Nephron progenitor cell (in vitro differentiated cells): ENCODE measurements around the gene TAS2R42.

Source experiments
- DNase-seq: peaks from one replicate; pipeline ENCODE4 v3.0.0; 2021
- H3K27ac Mint-ChIP-seq: 2 replicates; pipeline ENCODE4 v1.8.0; 2021; ENCODE audit warnings: mild to moderate bottlenecking, moderate library complexity, mixed read lengths
- H3K27me3 Mint-ChIP-seq: 2 replicates; pipeline ENCODE4 v1.8.0; 2021; ENCODE audit warnings: mild to moderate bottlenecking, low read depth, mixed read lengths; ENCODE audit not compliant: poor library complexity
- H3K36me3 Mint-ChIP-seq: 2 replicates; pipeline ENCODE4 v1.8.0; 2021; ENCODE audit warnings: low read depth, mixed read lengths
- H3K4me1 Mint-ChIP-seq: 2 replicates; pipeline ENCODE4 v1.8.0; 2021; ENCODE audit warnings: mixed read lengths
- H3K4me3 Mint-ChIP-seq: 2 replicates; pipeline ENCODE4 v1.8.0; 2021; ENCODE audit warnings: mild to moderate bottlenecking, moderate library complexity, mixed read lengths
- H3K9me3 Mint-ChIP-seq: 2 replicates; pipeline ENCODE4 v1.8.0; 2021; ENCODE audit warnings: mild to moderate bottlenecking, moderate library complexity, mixed read lengths
- TF ChIP-seq, protein P1 (sequence below): fragments of 200-600 bp; sonication (generic); IDR thresholded peaks from 2 replicates; pipeline ENCODE4 v1.5.0; 2021; ENCODE audit warnings: antibody characterized with exemption

The TAS2R42 gene

DNA sequence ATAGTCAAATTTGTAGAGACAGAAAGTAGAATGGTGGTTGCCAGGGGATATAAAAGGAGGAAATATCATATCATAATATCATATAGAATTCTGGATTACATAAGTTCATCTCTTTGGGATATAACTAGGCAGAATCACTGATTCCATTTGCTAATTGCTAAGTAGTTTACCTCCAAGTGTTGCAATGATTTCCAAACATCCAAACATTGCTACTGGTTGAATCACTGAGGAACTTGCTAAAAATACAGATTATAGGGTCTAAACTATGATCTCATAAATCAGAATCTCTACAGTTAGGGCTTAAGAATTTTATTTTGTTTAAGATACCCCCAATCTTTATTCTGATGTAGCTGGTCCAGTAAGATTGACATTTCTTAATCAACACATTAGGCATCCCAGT is 16.1 kb upstream of the TAS2R42 start:
- Mint-ChIP-seq H3K9me3 (peaks cover 15% of the 10 kb centered on the region), H3K4me3 (no peak overlapping the region), H3K27me3 (peaks cover 7% of the 10 kb centered on the region), H3K36me3 (peaks cover 12% of the 10 kb centered on the region), H3K4me1 (no peaks in the 10 kb centered on the region), H3K27ac (no peak overlapping the region)
- no peak for DNase-seq
- TF ChIP-seq, protein P1, sequence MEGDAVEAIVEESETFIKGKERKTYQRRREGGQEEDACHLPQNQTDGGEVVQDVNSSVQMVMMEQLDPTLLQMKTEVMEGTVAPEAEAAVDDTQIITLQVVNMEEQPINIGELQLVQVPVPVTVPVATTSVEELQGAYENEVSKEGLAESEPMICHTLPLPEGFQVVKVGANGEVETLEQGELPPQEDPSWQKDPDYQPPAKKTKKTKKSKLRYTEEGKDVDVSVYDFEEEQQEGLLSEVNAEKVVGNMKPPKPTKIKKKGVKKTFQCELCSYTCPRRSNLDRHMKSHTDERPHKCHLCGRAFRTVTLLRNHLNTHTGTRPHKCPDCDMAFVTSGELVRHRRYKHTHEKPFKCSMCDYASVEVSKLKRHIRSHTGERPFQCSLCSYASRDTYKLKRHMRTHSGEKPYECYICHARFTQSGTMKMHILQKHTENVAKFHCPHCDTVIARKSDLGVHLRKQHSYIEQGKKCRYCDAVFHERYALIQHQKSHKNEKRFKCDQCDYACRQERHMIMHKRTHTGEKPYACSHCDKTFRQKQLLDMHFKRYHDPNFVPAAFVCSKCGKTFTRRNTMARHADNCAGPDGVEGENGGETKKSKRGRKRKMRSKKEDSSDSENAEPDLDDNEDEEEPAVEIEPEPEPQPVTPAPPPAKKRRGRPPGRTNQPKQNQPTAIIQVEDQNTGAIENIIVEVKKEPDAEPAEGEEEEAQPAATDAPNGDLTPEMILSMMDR, result no peak

DNA sequence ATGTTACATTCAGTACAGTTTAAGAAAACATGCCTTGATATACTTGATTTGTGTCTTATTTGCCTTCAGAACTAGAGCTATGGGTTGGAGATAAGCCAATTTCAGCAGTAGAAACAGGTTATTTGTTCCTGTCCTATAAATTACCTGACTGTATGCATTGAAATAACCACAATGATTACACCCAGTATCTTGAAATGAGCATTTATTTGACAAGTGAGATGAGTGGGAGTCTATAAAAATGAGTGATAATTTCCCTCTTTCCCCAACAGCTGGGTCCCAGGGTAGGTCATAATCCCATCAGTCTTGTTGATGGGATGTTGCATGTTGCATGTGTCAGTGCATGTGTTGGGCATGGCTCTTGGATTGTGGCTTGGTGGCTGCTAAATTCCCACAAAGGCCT is 3.7 kb downstream of the TAS2R42 start:
- TF ChIP-seq, protein P1, result no peak
- Mint-ChIP-seq H3K4me1 (no peaks in the 10 kb centered on the region), H3K9me3 (no peaks in the 10 kb centered on the region), H3K36me3 (no peaks in the 10 kb centered on the region), H3K27ac (no peak overlapping the region), H3K27me3 (no peaks in the 10 kb centered on the region), H3K4me3 (no peak overlapping the region)
- no peak for DNase-seq

DNA sequence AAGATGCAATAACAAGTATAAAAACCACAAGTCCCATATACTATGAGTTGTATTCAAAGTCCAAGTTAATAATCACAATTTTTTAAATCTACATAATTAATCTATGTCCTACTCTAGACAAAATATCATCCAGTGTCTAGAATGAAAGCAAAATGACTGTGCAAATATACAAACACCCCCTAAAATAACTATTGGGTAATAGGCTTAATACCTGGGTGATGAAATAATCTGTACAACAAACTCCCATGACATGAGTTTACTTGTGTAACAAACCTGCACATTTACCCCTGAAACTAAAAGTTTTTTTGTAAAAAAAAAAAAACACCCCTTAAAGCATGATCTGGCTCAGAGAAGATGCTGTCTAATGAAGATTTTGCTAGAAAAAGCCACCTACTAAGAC is 4.2 kb downstream of the TAS2R42 start:
- no peaks in the 10 kb centered on the region for H3K27me3 Mint-ChIP-seq
- DNase-seq, result no peak
- H3K36me3 Mint-ChIP-seq, result no peaks in the 10 kb centered on the region
- no peak overlapping the region for H3K4me3 Mint-ChIP-seq
- H3K4me1 Mint-ChIP-seq, result no peaks in the 10 kb centered on the region
- H3K9me3 Mint-ChIP-seq, result no peaks in the 10 kb centered on the region
- TF ChIP-seq, protein P1, result no peak
- no peak overlapping the region for H3K27ac Mint-ChIP-seq

DNA sequence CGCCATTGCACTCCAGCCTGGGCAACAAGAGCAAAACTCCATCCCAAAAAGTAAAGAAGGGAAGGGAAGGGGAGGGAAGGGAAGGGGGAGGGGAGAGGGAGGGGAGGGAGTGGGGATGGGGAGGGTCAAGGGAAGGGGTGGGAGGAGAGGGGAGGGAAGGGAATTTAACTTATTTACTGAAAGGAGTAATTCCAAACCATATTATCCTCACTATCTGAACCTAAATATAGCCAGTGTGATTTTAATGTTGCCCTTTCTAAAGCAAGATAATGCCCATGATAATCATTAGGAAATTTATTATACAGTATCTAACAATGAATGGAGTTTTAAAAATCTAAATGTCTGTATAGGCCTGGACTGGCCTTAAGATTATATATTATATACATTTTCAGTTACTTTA is 8.5 kb downstream of the TAS2R42 start:
- H3K27me3 Mint-ChIP-seq, result no peaks in the 10 kb centered on the region
- no peaks in the 10 kb centered on the region for H3K9me3 Mint-ChIP-seq
- peaks cover 26% of the 10 kb centered on the region for H3K36me3 Mint-ChIP-seq
- H3K27ac Mint-ChIP-seq, result no peak overlapping the region
- TF ChIP-seq, protein P1, result no peak
- no peak for DNase-seq
- H3K4me1 Mint-ChIP-seq, result peaks cover 2% of the 10 kb centered on the region
- no peak overlapping the region for H3K4me3 Mint-ChIP-seq

DNA sequence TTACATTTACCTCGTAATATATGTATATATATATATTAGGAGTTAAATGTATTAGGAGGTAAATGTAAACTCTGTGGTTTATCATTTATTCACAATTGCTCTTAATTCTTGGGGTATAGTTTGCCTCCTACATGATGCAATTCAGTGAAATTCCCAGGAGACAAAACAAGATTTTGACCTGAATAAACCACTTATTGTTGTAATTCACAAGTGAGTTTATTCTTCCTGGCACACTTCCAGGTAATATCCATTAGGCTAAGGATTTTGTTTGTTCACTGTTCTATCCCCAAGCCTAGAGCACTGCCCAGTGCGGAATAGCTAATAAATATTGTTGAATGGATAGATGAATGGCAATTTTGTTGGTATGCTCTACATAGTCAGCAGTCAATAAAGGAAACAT is 12.7 kb downstream of the TAS2R42 start:
- H3K36me3 Mint-ChIP-seq, result peaks cover 47% of the 10 kb centered on the region
- H3K4me3 Mint-ChIP-seq, result no peak overlapping the region
- H3K9me3 Mint-ChIP-seq, result no peaks in the 10 kb centered on the region
- TF ChIP-seq, protein P1, result no peak
- DNase-seq, result no peak
- peaks cover 6% of the 10 kb centered on the region for H3K27me3 Mint-ChIP-seq
- no peak overlapping the region for H3K27ac Mint-ChIP-seq
- H3K4me1 Mint-ChIP-seq, result peaks cover 34% of the 10 kb centered on the region

DNA sequence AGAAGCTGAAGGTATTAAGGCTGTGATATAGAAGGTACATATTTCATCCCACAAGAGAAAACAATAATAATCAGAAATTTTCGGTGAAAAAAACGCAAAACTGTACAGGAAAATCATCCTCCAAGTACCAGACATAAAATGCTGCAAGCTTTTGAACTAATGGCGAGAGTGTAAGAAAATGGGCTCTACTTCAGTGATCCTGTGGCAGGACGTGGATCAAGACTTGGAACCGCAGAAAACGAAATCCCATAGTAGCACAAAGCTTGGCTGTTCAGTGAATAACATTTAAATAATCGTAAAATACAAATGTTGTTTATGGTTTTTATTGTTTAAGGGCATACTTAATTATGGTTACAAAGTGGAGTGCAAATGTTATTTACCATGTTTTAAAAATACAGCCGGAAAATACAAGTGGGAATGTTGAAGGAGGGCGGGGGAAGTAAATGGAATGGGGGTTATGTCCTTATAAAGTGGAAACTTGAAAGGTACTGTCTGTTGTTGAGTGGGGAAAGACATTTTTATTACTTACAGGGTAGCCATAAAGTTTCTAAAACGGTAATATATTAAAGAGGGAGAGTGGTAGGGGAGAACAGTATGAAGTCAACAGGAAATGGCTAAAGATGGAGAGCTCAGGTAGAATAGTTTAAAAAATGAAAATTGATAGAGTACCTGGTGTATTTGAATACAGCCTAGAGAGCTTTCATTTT is 14.6 kb downstream of the TAS2R42 start:
- peak overlapping the region; percentile 100 for H3K27ac Mint-ChIP-seq
- H3K27me3 Mint-ChIP-seq, result peaks cover 6% of the 10 kb centered on the region
- peaks cover 66% of the 10 kb centered on the region for H3K36me3 Mint-ChIP-seq
- TF ChIP-seq, protein P1, result no peak
- H3K9me3 Mint-ChIP-seq, result no peaks in the 10 kb centered on the region
- H3K4me1 Mint-ChIP-seq, result peaks cover 47% of the 10 kb centered on the region
- DNase-seq, result no peak
- H3K4me3 Mint-ChIP-seq, result peak overlapping the region; percentile 99
